GM12872 (cell line): ENCODE measurements around the gene NFXL1.

Source experiments
- CTCF ChIP-seq: IDR thresholded peaks from 3 replicates; pipeline ENCODE4 v1.5.1; 2011; ENCODE audit warnings: low read depth, mild to moderate bottlenecking, low read length, moderate library complexity; ENCODE audit not compliant: insufficient read depth

The NFXL1 gene

GRCh38 chr4:47837908-47838294, 76.5 kb downstream of the NFXL1 start, which contains the start of gene CORIN:
Gene CORIN (minus strand): TSS chr4:47838067. CDS start chr4:47837949, 118 bp downstream.
- no peak for TF ChIP-seq CTCF

- 0 out of 3 replicates have a peak, but pooled peaks have one; percentile 23 for TF ChIP-seq CTCF
Observed at GRCh38 chr4:47837094-47837907, 77.1 kb downstream of the NFXL1 start.

- TF ChIP-seq CTCF = peak; percentile 77
Observed at GRCh38 chr4:47836641-47837093, 77.7 kb downstream of the NFXL1 start.

GRCh38 chr4:47835494-47835893, 78.9 kb downstream of the NFXL1 start:
- TF ChIP-seq CTCF = no peak

- no peak for TF ChIP-seq CTCF
Observed at GRCh38 chr4:47831026-47831679, 83.2 kb downstream of the NFXL1 start.

GRCh38 chr4:47830265-47831025, 83.9 kb downstream of the NFXL1 start:
- no peak for TF ChIP-seq CTCF

GRCh38 chr4:47829438-47829837, 84.9 kb downstream of the NFXL1 start:
- TF ChIP-seq CTCF = no peak
